ENCODE results near the gene CASKIN2. TPM values are rescaled to one million over a fixed set of nuclear protein-coding genes. Genes with fewer than 3 reads are reported as not detected.

The CASKIN2 gene
- total RNA-seq, 4 donors from 2014 or later, result 9.5 to 12.2 (median 10.4) TPM

DNA sequence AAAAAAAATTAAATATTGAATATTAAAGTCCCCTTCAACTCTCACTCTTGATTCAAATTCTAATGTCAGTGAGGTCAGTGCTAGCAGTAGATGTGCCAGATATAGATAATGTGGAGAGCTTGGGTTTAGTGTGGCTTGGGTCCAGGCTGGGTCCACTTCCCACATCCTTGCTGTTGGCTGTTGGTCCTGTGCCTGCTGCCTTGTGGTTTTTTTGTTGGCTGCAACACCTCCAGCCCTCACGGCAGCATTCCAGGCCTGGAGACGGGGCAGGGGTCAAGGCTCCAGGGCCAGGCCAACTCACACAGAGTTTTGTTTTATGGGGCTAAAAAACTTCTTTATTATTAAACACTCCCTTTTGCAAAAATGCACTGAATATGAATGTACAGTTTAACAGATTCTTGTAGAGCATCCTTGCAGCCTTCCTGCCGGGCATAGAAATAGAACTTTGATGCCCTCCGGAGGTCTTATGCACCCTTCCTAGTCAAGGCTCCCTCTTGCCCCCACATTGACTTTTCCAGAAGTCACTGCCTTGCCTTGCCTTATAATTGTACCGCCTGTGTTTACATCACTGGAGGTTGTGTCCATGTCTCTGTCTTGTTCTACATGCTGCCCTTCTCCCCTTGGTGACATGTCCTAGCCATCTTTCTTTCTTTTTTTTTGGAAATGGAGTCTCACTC, 46.7 kb upstream of the CASKIN2 start:
- no peak for TF ChIP-seq POLR2A (IDR thresholded peaks at IDR 0.05)
- TF ChIP-seq, protein P1, sequence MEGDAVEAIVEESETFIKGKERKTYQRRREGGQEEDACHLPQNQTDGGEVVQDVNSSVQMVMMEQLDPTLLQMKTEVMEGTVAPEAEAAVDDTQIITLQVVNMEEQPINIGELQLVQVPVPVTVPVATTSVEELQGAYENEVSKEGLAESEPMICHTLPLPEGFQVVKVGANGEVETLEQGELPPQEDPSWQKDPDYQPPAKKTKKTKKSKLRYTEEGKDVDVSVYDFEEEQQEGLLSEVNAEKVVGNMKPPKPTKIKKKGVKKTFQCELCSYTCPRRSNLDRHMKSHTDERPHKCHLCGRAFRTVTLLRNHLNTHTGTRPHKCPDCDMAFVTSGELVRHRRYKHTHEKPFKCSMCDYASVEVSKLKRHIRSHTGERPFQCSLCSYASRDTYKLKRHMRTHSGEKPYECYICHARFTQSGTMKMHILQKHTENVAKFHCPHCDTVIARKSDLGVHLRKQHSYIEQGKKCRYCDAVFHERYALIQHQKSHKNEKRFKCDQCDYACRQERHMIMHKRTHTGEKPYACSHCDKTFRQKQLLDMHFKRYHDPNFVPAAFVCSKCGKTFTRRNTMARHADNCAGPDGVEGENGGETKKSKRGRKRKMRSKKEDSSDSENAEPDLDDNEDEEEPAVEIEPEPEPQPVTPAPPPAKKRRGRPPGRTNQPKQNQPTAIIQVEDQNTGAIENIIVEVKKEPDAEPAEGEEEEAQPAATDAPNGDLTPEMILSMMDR (IDR thresholded peaks at IDR 0.05), result no peak
- intact Hi-C loops (cut with DNase I), result no loop called here
- 87 to 90% methylated on average over 4 to 5 of the region's 5 CpGs for WGBS, 2 donors
- no peak for DNase-seq
- Histone ChIP-seq H3K9me3 (no peaks in the 10 kb centered on the region), H3K36me3 (peaks cover 4 to 82% (median 13%) of the 10 kb centered on the region in 3 donors), H3K27ac (no peak overlapping the region), H3K4me3 (no peak overlapping the region), H3K4me1 (peaks cover 0 to 31% (median 0%) of the 10 kb centered on the region in 3 donors), H3K27me3 (no peaks in the 10 kb centered on the region)

DNA sequence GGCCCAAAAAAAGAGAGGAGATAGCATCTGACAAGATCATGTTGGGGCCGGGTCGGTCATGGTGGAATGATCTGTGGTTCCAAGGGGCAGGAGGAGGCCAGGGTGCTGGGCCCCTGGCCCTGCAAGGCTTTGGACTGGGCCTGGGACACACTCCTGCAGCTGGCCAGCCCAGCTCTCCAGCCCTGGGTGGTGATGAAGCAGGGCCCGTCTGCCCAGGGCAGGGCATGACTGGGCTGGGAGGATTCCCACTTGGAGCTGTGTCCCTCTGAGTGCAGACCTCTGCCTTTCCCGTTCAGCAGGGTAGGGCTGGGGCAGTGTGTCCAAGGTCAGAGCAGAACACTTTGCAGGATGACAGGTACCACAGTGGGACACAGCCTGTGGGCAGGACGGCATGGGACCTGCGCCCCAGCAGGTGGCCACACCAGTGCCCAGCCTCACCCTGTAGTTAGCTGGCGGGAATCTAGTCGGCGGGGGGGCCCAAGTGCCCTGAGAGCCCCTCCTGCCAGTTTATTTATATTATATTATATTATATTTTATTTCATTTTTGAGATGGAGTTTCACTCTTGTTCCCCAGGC, 44.7 kb upstream of the CASKIN2 start:
- Histone ChIP-seq H3K36me3 (peaks cover 4 to 72% (median 13%) of the 10 kb centered on the region in 3 donors), H3K27ac (no peak overlapping the region), H3K27me3 (no peaks in the 10 kb centered on the region), H3K4me3 (no peak overlapping the region), H3K4me1 (peaks cover 0 to 19% (median 0%) of the 10 kb centered on the region in 3 donors), H3K9me3 (no peaks in the 10 kb centered on the region)
- DNase-seq, result no peak
- intact Hi-C loops (cut with DNase I), result no loop called here
- WGBS, 2 donors, result 78 to 89% methylated on average over 7 of the region's 9 CpGs
- no peak for TF ChIP-seq POLR2A (IDR thresholded peaks at IDR 0.05)
- TF ChIP-seq, protein P1 (IDR thresholded peaks at IDR 0.05), result no peak

DNA sequence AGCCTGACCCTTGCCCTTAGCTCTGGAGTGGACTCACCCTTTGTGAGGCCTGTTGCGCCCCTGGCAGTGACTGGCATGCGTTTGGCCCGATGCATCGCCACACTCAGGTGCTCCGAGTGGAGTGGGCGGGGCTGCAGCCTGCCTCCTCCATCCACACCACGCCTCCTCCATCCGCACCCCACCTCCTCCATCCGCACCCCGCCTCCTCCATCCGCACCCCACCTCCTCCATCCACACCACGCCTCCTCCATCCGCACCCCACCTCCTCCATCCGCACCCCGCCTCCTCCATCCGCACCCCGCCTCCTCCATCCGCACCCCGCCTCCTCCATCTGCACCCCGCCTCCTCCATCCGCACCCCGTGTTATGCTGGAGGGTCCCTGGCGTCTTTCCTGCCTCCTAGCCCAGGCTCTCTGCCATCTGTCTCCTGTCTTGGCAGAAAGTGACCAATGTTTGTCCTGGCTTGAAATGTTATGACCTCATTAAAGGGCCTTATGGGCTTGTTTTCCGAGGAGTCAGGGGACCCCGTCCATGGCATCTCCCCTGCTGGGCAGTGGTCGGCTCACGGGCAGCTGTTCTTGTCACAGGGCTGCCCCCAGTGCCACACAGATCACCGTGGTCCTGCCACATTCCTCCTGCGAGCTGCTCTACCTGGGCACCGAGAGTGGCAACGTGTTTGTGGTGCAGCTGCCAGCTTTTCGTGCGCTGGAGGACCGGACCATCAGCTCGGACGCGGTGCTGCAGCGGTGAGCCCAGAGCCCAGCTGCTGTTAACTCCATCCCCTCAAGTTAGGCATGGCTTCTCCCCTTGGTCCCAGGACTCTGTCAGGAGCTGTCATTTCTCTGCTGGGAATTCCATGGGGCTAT, 43.6 kb upstream of the CASKIN2 start:
- Histone ChIP-seq H3K9me3 (no peaks in the 10 kb centered on the region), H3K27me3 (no peaks in the 10 kb centered on the region), H3K27ac (no peak overlapping the region), H3K4me3 (no peak overlapping the region), H3K36me3 (peaks cover 4 to 62% (median 12%) of the 10 kb centered on the region in 3 donors), H3K4me1 (peaks cover 0 to 10% (median 0%) of the 10 kb centered on the region in 3 donors)
- TF ChIP-seq POLR2A (IDR thresholded peaks at IDR 0.05), result no peak
- TF ChIP-seq, protein P1 (IDR thresholded peaks at IDR 0.05), result no peak
- WGBS, 2 donors, result 86 to 95% methylated on average over 12 to 19 of the region's 38 CpGs
- intact Hi-C loops (cut with DNase I), result no loop called here
- no peak for DNase-seq

DNA sequence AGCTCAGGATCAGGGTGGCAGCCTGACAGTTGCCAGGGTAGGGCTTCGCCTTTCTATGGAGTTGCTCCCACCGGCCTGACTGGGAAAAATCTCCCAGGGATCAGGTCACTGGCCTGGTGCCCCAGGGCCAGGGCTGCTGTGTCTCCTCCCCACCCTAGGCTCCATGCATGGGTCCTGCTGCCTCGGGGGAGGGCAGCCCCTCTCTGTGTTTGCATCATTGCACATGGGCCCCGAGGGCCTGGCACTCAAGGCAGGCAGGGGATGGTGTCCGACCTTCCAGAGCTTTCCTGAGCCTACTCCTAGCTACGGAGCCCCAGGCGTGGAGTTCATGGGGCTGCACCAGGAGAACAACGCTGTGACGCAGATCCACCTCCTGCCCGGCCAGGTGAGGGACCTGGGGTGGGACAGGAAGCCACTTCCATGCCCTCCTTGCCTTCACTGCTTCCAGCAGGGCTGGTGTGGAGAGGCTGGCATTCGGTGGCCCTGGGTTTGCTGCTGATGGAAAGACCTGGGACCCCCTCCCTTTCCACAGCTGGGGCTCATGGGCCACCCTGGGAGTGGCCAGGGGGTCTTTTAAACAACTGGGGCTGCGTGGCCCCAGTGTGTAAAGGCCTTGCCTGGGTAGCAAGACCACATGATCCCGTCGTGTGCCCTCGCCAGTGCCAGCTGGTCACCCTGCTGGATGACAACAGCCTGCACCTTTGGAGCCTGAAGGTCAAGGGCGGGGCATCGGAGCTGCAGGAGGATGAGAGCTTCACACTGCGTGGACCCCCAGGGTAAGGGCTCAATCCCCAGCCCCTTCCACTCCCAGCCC, 42.7 kb upstream of the CASKIN2 start:
- Histone ChIP-seq H3K9me3 (no peaks in the 10 kb centered on the region), H3K27ac (no peak overlapping the region), H3K4me1 (peaks cover 0 to 10% (median 0%) of the 10 kb centered on the region in 3 donors), H3K4me3 (no peak overlapping the region), H3K27me3 (no peaks in the 10 kb centered on the region), H3K36me3 (peaks cover 1 to 59% (median 3%) of the 10 kb centered on the region in 3 donors)
- intact Hi-C loops (cut with DNase I), result no loop called here
- WGBS, 2 donors, result 87 to 96% methylated on average over 4 to 6 of the region's 18 CpGs
- no peak for DNase-seq
- TF ChIP-seq POLR2A (IDR thresholded peaks at IDR 0.05), result no peak
- TF ChIP-seq, protein P1 (IDR thresholded peaks at IDR 0.05), result no peak

Measured in esophagus squamous epithelium (tissue), 5 donors.